ENCODE results near the gene LYSMD1. TPM values are rescaled to one million over a fixed set of nuclear protein-coding genes. Genes with fewer than 3 reads are reported as not detected.

Gene LYSMD1
- total RNA-seq, 1 donor from 2014 or later: 11.9 TPM

- peaks cover 3% of the 10 kb centered on the region for H3K27me3 Mint-ChIP-seq (ENCODE audit: low read depth)
- DNase-seq (ENCODE audit: low read depth, low spot score): no peak
- no peaks in the 10 kb centered on the region for H3K36me3 Mint-ChIP-seq (ENCODE audit: low read depth)
- H3K27ac Mint-ChIP-seq (ENCODE audit: unreplicated experiment): peak overlapping the region; percentile 75
- H3K4me1 Mint-ChIP-seq: peaks cover 34% of the 10 kb centered on the region
- H3K4me3 Mint-ChIP-seq: peak overlapping the region; percentile 88
- no peaks in the 10 kb centered on the region for H3K9me3 Mint-ChIP-seq
- no peak for TF ChIP-seq CTCF (conservative IDR thresholded peaks at IDR 0.05)
Measured at GRCh38 chr1:151143986-151144385, 21.7 kb downstream of the LYSMD1 start.

GRCh38 chr1:151143057-151143435 lies 22.7 kb downstream of the LYSMD1 start:
- Mint-ChIP-seq H3K36me3 (ENCODE audit: low read depth) (no peaks in the 10 kb centered on the region), H3K4me3 (peak overlapping the region; percentile 88), H3K4me1 (peaks cover 34% of the 10 kb centered on the region), H3K27ac (ENCODE audit: unreplicated experiment) (no peak overlapping the region), H3K27me3 (ENCODE audit: low read depth) (peaks cover 3% of the 10 kb centered on the region), H3K9me3 (no peaks in the 10 kb centered on the region)
- no peak for TF ChIP-seq CTCF (conservative IDR thresholded peaks at IDR 0.05)
- DNase-seq (ENCODE audit: low read depth, low spot score): no peak

- Mint-ChIP-seq H3K36me3 (ENCODE audit: low read depth) (no peaks in the 10 kb centered on the region), H3K27ac (ENCODE audit: unreplicated experiment) (no peak overlapping the region), H3K27me3 (ENCODE audit: low read depth) (peaks cover under 1% of the 10 kb centered on the region), H3K4me1 (peaks cover 34% of the 10 kb centered on the region), H3K4me3 (no peak overlapping the region), H3K9me3 (no peaks in the 10 kb centered on the region)
- TF ChIP-seq CTCF (conservative IDR thresholded peaks at IDR 0.05): no peak
- DNase-seq (ENCODE audit: low read depth, low spot score): no peak
Measured at GRCh38 chr1:151142411-151143056, 23.2 kb downstream of the LYSMD1 start.

DNA sequence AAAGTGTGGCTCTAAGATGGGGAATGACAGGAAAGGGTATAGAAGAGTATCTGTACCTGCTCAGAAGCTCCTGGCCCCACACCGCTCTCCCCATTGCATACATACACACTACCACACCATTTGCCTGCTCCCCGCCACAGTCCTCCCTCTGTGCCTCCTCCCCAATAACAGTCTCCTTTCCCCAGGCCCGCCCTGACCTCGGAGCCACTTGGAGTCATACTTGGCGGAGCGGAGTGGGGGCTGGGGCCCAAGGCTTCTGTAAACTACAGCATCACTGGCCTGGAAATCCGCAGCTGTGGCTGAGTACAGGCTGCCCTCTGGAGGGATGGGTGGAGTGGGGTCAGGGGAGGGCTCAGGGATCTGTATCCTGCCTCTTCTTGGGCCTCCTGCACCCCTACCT lies 27.9 kb downstream of the LYSMD1 start:
- H3K4me1 Mint-ChIP-seq: no peaks in the 10 kb centered on the region
- no peak for TF ChIP-seq CTCF (conservative IDR thresholded peaks at IDR 0.05)
- no peak overlapping the region for H3K4me3 Mint-ChIP-seq
- H3K27ac Mint-ChIP-seq (ENCODE audit: unreplicated experiment): no peak overlapping the region
- H3K9me3 Mint-ChIP-seq: no peaks in the 10 kb centered on the region
- DNase-seq (ENCODE audit: low read depth, low spot score): no peak
- H3K27me3 Mint-ChIP-seq (ENCODE audit: low read depth): peaks cover 12% of the 10 kb centered on the region
- peaks cover 14% of the 10 kb centered on the region for H3K36me3 Mint-ChIP-seq (ENCODE audit: low read depth)

DNA sequence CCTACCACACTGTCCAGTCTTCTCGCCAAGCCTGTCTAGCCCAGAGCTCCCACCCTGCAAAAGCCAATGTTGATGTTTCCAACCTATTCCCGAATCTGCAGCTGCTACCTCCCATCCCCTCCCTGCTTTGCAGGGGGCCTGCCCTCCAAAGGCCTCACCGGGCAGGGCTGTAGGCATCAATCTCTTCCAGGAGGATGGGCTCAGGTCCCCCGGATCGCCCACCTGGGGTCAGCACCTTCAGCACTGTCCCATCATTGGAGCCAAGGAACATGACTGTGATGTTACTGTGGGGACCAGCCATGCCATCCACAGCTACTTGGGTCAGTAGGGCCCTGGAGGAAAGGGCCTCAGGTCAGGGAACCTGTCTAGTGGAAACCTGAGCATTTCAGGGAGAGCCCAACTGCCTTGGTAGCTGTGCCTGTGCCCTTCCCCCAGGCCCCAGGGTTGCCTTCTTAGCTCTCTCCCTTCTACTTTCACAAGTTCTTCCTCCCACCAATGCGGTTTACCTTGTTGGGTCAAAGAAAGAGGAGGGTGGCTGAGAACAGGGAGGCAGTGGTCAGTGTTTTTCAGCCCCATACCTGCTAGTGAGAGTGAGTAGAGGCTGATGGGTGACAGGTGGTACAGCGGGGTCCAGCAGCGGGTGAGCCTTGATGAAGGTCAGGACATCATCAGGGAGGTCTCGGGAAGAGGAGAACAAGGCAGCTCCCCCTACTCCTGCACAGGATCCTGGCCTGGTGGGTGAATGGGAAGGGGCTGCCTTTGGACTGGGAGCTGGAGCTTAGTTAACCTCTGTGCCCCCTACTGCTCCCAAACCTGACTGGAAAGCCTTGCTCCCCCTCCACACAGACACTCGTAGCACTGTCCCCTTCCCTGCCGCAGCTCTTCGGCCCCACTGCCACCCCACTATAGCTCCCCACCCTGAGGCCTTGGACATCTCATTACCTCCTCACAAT lies 30.0 kb downstream of the LYSMD1 start:
- TF ChIP-seq CTCF (conservative IDR thresholded peaks at IDR 0.05): no peak
- Mint-ChIP-seq H3K4me1 (peaks cover 11% of the 10 kb centered on the region), H3K36me3 (ENCODE audit: low read depth) (peaks cover 14% of the 10 kb centered on the region), H3K4me3 (no peak overlapping the region), H3K27me3 (ENCODE audit: low read depth) (peaks cover 28% of the 10 kb centered on the region), H3K9me3 (no peaks in the 10 kb centered on the region), H3K27ac (ENCODE audit: unreplicated experiment) (no peak overlapping the region)
- no peak for DNase-seq (ENCODE audit: low read depth, low spot score)
